Stimulated activated CD8-positive, alpha-beta memory T cell treated with anti-CD3 and anti-CD28 coated beads, Interleukin-4, amount 100 ng/mL, for 4 hours (primary cell): Measurements from ENCODE around the gene MOGAT2.
"Not testable (repeated sequence)": the region's sequence is repeated elsewhere in the genome, so short reads cannot be mapped to it uniquely, and the experiment has no call there.

Source experiments
- DNase-seq, 2 donors: peaks; one replicate each; pipeline ENCODE4 v3.0.0-alpha.2; 2020; ENCODE audit warnings: low read depth in 2 of 2, low spot score in 1 of 2

Gene MOGAT2

GRCh38 chr11:75754933-75755332 lies 37.3 kb downstream of the MOGAT2 start:
- DNase-seq: not testable (repeated sequence)

- no peak for DNase-seq
Measured at GRCh38 chr11:75757651-75758050, 40.0 kb downstream of the MOGAT2 start.

DNA sequence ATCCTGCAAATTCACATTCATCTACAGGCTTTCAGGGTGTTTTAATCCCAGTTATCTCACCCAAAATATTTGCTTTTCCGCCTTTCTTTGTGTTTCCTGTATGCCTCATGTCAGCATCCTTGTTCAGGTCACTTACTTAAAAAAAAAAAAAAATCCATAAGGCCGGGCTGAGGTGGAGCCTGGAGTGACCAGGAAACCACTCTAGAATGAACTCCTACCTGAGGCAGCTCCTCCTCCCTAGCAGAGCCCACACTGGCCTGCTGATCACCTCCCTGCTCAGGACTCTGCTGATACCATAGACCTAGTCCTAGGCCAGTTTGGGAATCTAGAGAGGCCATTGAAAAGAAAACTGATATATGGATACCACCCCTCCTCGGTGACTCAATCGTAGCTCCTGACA lies 42.2 kb downstream of the MOGAT2 start:
- DNase-seq: no peak

DNA sequence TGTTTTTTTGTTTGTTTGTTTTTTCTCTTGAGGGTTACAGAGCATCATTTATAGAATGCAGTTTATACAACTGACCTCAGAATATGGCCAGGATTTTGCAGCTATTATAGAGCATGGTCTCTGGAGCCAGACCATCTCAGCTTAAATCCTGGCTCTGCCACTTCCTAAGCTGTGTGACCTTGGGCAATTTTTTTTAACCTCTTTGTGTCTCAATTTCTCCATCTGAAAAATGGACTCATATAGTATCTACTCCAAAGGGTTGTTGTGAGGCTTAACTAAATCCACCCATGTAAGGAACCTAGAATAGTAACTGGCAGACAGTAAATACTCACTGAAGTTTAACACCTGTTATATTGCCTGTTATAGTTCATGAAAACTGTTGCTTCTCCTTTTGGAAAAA lies 42.6 kb downstream of the MOGAT2 start:
- no peak for DNase-seq

DNA sequence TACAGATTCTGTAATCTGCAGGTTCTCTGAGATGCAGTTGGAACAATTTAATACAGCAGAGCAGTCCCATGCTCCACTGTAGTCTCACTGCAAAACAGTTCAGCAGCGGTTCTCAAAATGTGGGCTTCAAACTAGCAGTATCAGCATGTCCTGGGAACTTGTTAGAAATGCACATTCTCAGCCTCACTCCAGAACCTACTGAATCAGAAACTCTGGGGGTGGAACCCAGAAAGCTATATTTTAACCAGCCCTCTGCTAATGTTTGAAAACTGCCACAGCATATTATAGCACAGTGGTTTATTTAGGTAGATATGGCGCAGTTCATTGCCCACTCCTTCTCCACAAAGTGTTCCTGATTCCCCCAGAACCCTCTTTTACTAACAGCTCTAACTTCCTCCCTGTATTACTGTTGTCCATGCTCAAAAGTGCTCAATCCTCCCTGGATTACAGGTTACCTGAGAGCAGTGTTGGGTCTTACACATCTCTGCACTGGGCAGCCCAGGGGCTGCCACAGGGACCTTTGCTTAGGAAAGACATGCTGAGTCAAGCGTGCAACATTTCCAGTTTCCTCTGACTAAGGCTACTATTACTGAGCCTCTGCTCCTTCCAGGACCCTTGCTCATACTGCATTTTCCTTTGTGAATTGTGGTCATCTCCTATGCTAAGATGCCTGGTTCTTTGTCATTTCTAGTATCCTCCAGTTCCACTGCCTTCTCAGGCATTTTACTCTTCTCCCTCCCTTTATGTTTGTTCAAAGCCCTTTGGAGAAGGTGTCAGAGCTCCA lies 43.3 kb downstream of the MOGAT2 start:
- DNase-seq: no peak

DNA sequence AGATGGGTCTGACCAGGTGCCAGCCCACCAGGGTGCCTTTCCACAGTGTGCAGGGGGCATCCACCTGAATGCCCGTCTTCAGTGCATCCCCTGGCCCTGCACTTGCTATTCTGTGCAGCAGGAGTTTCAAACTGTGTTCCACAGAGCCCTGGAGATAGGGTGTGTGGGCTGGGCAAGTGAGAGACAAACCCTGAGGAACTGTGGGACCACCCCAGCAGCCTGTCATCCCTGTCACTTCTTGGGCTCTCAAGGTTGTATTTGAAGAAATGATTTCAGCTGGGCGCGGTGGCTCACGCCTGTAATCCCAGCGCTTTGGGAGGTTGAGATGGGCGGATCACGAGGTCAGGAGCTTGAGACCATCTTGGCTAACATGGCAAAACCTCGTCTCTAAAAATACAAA lies 44.5 kb downstream of the MOGAT2 start:
- DNase-seq: no peak

- DNase-seq: no peak
Measured at GRCh38 chr11:75762885-75763284, 45.2 kb downstream of the MOGAT2 start.

DNA sequence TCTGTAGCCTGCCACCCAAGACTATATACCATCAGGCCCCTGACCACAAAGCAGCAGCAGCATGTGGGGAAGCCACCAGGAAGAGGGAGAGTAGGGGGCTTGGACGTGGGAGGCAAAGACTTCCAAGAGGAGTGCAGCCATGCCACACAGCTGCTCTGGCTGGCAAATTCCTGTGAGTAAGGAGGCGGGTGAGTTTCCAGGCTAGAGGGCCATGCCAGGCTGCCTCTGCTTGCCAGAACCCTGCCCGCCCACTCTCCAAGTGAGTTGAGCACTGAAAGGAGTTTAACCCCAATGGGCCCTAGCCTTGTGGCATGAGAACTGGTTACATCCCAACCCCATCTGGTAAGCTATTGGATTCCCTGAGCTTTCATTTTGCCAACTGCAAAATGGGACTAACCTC lies 46.2 kb downstream of the MOGAT2 start:
- no peak for DNase-seq

DNA sequence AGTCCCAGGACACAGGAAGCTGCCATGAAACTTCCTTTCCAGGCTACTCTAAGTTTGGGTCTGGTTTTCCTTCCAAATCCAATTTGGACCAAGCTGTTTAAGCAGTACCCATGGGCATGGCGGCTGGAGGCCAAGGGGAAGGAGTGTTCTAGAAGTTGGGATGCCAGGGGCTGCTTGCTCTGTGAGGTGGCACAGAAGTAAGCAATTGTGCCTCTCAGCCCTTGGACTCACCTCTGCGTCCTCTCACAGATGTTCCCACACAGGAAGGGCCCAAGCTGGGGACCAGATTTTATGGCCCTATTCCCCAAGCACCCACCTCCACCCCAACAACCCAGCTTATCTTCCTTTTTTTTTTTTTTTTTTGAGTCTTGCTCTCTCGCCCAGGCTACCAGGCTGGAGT lies 47.5 kb downstream of the MOGAT2 start:
- DNase-seq: no peak

DNA sequence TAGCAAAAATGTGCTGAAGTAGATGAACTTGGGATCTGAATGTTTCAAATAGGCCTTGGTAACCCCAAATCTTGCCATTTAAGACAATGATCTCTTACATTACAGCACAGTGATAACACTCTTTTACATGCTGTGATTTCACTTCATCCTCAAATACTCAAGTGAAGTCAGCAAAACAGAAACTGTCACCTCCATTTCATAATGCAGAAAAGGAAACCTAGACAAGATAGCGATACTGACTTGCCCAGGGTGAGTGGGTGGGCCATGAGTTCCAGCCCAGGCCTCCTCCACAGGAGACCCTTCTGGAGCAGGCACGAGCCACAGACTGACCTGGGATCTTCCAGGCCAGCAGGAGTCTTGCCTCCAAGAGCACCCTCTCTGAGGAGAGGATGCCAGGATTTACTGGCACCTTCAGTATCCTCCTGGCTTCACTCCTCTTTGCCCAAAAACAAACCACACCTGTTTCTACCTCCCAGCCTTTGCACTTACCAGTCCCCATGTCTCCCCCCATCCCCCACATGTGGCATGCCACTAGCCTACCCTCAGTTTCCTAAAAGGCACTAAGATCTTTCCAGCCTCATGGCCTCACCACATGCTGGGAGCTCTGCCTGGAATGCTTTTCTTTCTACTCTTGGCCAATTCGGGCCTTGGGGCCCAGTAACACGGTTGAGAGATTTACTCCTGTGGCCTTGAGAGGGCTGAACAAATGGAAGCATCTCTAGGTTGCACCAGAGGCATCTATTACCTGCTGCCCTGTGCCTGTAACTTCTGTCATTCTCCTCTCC lies 49.0 kb downstream of the MOGAT2 start:
- no peak for DNase-seq

DNA sequence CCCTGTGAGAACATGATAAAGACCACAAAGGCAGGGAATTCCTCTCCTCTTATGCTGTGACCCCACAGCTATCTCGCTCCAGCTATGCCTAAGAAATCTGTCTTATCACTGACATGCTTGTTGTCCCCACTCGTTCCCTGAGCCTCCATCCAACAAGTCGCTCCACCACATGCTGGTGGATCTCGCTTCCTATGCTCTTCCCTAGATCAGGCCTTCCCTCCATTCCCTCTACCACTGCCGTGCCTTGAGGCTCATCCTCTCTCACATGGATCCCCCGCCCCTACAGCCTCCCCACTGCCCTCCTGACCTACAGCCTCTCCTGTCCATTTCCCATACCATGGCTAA lies 49.6 kb downstream of the MOGAT2 start:
- no peak for DNase-seq

- no peak for DNase-seq
Measured at GRCh38 chr11:75767793-75768111, 50.1 kb downstream of the MOGAT2 start.

DNA sequence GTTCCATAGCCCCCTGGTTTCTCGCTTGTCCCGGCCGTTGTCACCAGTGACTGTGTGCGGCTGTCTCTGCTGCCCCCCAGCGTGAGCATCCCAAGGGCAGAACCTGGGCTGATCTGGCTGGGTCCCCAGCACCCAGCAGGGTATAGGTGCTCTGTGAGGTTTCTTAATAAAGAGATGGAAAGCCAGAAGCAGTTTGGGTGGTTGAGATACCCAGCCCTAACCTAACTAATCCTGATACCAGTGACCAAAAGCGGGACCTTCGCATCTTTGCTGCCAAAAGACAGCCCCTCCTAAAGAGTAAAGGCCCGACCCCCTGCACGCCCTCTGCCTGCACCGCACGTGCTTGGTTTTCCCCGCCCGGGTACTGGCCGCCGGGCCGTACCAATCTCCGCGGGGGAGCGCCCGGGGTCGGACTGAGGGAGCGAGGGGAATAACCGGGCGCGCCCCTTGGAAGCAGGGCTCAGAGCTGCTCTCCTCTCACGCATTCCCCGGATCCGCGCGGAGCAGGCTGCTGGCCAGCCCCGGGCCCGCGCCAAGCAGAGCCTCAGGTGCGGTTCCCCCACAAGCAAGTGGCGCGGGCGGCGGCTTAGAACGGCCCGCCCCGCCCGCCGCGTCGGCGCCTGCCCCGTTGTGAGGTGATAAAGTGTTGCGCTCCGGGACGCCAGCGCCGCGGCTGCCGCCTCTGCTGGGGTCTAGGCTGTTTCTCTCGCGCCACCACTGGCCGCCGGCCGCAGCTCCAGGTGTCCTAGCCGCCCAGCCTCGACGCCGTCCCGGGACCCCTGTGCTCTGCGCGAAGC lies 50.7 kb downstream of the MOGAT2 start, which contains the start of gene DGAT2:
Gene DGAT2 (plus strand): TSS at position 667 of the 797 bp plus-strand sequence. CDS start 214 bp downstream, outside the sequence.
- peak; percentile 35 to 47 for DNase-seq

- no peak for DNase-seq
Measured at GRCh38 chr11:75768909-75769771, 51.5 kb downstream of the MOGAT2 start.

DNA sequence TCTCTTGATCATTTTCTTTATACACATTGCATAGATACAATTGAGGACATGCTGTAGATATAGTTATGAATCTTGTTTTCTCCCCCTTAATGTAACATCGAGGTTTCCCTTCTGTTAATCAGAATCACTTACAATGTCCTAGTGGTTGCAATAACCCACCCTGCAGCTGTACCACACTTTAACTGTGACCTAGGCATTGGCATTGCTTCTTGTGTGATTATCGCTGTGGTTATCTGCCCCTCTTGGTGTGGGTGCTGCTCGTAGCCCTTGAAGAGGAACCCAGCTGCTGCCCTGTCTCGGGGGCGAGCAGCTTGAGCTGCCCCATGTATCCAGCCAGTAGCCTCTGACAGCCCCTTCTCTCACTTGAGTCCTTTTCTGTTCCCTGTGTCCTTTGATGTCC lies 52.5 kb downstream of the MOGAT2 start:
- DNase-seq: no peak

- DNase-seq: no peak
Measured at GRCh38 chr11:75771646-75772410, 54.2 kb downstream of the MOGAT2 start.

GRCh38 chr11:75773595-75774353 lies 56.1 kb downstream of the MOGAT2 start:
- no peak for DNase-seq

DNA sequence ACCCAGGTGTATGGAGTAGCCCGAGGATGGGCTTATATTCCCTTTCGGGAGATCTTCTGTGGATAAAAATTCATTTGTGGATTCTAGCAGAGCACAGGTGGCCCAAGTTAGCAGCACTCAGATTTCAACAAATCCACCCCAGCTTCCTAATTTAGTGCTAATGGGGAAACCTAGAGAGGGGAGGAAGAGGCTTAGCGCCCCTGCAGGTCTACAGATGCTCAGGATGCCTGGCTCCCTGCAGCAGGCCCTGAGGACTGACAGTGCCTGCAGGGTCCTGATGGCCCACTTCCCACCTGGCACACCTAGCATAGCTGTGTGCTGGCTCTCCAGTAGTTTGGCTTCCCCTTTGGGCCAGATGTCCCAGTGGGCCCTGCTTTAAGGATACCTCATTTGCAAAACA lies 57.4 kb downstream of the MOGAT2 start:
- DNase-seq: no peak

- no peak for DNase-seq
Measured at GRCh38 chr11:75776546-75776945, 58.9 kb downstream of the MOGAT2 start.
